BLaER1 (cell line): Measurements from ENCODE around the gene RALB.
A peak's percentile ranks its signal among the peaks of the same experiment; 100 is the strongest.

Source experiments
- H3K27ac ChIP-seq: shearing (Covaris generic); formaldehyde crosslinking; 2 replicates; pipeline ENCODE4 v1.8.1; 2022
- H3K27me3 ChIP-seq: shearing (Covaris generic); formaldehyde crosslinking; 2 replicates; pipeline ENCODE4 v1.8.1; 2022
- H3K36me3 ChIP-seq: shearing (Covaris generic); formaldehyde crosslinking; 2 replicates; pipeline ENCODE4 v1.8.1; 2022
- H3K4me1 ChIP-seq: shearing (Covaris generic); formaldehyde crosslinking; 2 replicates; pipeline ENCODE4 v1.8.1; 2022
- H3K4me2 ChIP-seq: shearing (Covaris generic); formaldehyde crosslinking; 2 replicates; pipeline ENCODE4 v1.8.1; 2022
- H3K4me3 ChIP-seq: shearing (Covaris generic); formaldehyde crosslinking; 2 replicates; pipeline ENCODE4 v1.8.1; 2022
- H3K9ac ChIP-seq: shearing (Covaris generic); formaldehyde crosslinking; 2 replicates; pipeline ENCODE4 v1.8.1; 2022
- H3K9me3 ChIP-seq: shearing (Covaris generic); formaldehyde crosslinking; 2 replicates; pipeline ENCODE4 v1.8.1; 2022
- H4K20me1 ChIP-seq: shearing (Covaris generic); formaldehyde crosslinking; 2 replicates; pipeline ENCODE4 v1.8.1; 2022
- Cebpa-rat ChIP-seq: shearing (Covaris generic); IDR thresholded peaks from 2 replicates; pipeline ENCODE4 v1.8.1; 2022

Gene RALB

GRCh38 chr2:120240901-120241429 lies 11.7 kb upstream of the RALB start:
- no peaks in the 10 kb centered on the region for H3K27me3 ChIP-seq
- H3K4me2 ChIP-seq = no peak overlapping the region
- no peak for TF ChIP-seq Cebpa-rat
- no peak overlapping the region for H3K4me3 ChIP-seq
- H3K27ac ChIP-seq = no peak overlapping the region
- no peaks in the 10 kb centered on the region for H4K20me1 ChIP-seq
- H3K36me3 ChIP-seq = no peaks in the 10 kb centered on the region
- peaks cover 36% of the 10 kb centered on the region for H3K4me1 ChIP-seq
- peaks cover 16% of the 10 kb centered on the region for H3K9me3 ChIP-seq
- no peak overlapping the region for H3K9ac ChIP-seq

DNA sequence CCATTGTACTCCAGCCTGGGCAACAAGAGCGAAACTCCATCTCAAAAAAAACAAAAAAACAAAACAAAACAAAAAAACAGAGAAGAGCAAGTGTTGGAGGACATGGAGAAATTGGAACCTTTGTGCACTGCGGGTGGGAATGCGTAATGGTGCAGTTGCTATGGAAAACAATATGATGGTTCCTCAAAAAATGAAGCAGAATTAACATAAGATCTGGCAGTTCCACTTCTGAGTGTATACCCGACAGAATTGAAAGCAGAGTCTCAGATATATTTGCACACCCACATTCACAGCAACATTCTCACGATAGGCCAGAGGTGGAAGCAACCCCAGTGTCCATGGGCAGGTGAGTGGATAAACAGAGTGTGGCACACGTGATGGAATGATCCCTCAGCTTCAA lies 11.0 kb upstream of the RALB start:
- no peaks in the 10 kb centered on the region for H3K36me3 ChIP-seq
- H3K4me2 ChIP-seq = no peak overlapping the region
- no peak overlapping the region for H3K9ac ChIP-seq
- H3K4me3 ChIP-seq = no peak overlapping the region
- 0 out of 2 replicates have a peak, but pooled peaks cover 4% of the 10 kb centered on the region for H3K27me3 ChIP-seq
- TF ChIP-seq Cebpa-rat = no peak
- H3K9me3 ChIP-seq = peaks cover 16% of the 10 kb centered on the region
- no peaks in the 10 kb centered on the region for H4K20me1 ChIP-seq
- no peak overlapping the region for H3K27ac ChIP-seq
- peaks cover 36% of the 10 kb centered on the region for H3K4me1 ChIP-seq

GRCh38 chr2:120243211-120243610 lies 9.4 kb upstream of the RALB start:
- Histone ChIP-seq H3K4me1 (peaks cover 46% of the 10 kb centered on the region), H3K27ac (no peak overlapping the region), H3K9me3 (peaks cover 16% of the 10 kb centered on the region), H3K4me3 (no peak overlapping the region), H3K4me2 (no peak overlapping the region), H3K27me3 (0 out of 2 replicates have a peak, but pooled peaks cover 10% of the 10 kb centered on the region), H4K20me1 (peaks cover 12% of the 10 kb centered on the region), H3K36me3 (no peaks in the 10 kb centered on the region), H3K9ac (no peak overlapping the region)
- no peak for TF ChIP-seq Cebpa-rat

DNA sequence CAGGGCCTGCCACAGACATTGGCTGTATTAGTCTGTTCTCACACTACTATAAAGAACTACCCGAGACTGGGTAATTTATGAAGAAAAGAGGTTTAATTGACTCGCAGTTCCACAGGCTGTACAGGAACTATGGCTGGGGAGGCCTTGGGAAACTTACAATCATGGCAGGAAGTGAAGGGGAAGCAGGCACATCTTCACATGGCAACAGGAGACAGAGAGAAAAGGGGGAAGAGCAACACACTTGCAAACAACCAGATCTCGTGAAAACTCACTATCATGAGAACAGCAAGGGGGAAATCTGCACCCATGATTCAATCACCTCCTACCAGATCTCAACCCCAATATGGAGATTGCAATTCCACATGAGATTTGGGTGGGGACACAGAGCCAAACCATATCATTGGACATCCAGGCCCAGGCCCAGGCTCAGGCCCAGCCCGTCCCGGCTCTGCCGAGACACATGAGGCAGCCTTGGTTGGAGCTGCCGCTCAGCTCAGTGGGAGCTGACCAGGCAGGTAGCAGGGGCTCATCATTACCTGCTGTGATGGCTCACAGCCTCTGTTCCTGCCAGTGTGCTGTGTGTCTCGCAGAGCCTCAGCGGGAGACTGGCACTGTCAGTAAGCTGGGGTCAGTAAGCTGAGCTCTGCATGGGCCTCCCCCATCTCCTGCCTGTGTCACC lies 8.6 kb upstream of the RALB start:
- Histone ChIP-seq H3K4me1 (peaks cover 54% of the 10 kb centered on the region), H3K9me3 (peaks cover 16% of the 10 kb centered on the region), H3K4me2 (no peak overlapping the region), H3K4me3 (no peak overlapping the region), H3K9ac (no peak overlapping the region), H3K27ac (no peak overlapping the region), H4K20me1 (peaks cover 19% of the 10 kb centered on the region), H3K27me3 (0 out of 2 replicates have a peak, but pooled peaks cover 10% of the 10 kb centered on the region), H3K36me3 (no peaks in the 10 kb centered on the region)
- no peak for TF ChIP-seq Cebpa-rat

- H3K4me3 ChIP-seq = no peak overlapping the region
- 0 out of 2 replicates have a peak, but pooled peaks cover 17% of the 10 kb centered on the region for H3K27me3 ChIP-seq
- H3K9me3 ChIP-seq = peaks cover 16% of the 10 kb centered on the region
- peak overlapping the region; percentile 86 for H3K4me2 ChIP-seq
- no peak for TF ChIP-seq Cebpa-rat
- H3K4me1 ChIP-seq = peaks cover 54% of the 10 kb centered on the region
- H4K20me1 ChIP-seq = peaks cover 25% of the 10 kb centered on the region
- no peak overlapping the region for H3K27ac ChIP-seq
- H3K36me3 ChIP-seq = no peaks in the 10 kb centered on the region
- H3K9ac ChIP-seq = no peak overlapping the region
Observed at GRCh38 chr2:120244656-120245519, 7.8 kb upstream of the RALB start.

DNA sequence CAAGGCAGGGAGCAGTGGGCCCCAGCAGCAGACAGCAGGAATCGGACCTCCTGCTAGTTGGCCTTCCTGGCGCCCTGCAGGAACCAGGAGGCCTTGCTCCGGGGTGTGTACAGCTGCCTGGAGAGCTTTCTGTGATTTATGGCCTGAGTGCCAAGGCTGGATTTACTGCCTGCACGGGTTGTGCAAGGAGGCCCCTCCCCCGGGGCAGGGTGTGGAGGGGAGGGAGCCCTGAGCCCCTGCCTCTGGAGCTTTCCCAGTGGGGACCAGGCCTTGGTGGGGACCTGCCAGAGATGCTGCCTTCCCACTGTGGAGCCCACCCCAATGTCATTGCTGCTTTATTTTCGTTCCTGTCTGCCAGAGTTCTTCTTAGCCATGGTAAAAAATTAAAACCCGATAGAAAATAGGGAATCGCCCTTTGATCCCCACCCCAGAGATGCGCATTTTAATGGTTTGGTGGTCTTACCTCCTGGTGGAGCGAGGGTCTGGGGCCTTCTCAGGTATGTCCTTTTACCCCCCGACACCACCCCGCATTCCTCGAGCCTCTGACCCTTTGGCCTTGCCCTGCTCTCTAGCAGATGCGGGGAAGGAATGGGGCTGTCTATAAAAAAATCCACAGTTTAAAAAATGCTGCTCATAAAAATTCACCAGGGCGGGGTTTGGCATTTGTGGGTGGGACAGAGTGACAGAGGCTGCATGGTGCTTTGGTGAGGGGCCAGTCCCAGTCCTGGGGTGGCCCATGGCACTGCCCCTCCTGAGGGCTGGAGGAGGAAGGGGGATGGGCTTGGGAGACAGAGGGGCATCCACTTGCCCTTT lies 6.9 kb upstream of the RALB start:
- Histone ChIP-seq H3K27ac (no peak overlapping the region), H3K4me3 (no peak overlapping the region), H3K4me1 (peaks cover 62% of the 10 kb centered on the region), H4K20me1 (peaks cover 32% of the 10 kb centered on the region), H3K9me3 (peaks cover 16% of the 10 kb centered on the region), H3K27me3 (peaks cover 23% of the 10 kb centered on the region; the same call in 1 of the 2 replicates), H3K4me2 (peak overlapping the region; percentile 86), H3K36me3 (no peaks in the 10 kb centered on the region), H3K9ac (no peak overlapping the region)
- TF ChIP-seq Cebpa-rat = no peak

GRCh38 chr2:120246546-120247300 lies 5.9 kb upstream of the RALB start:
- peaks cover 39% of the 10 kb centered on the region for H4K20me1 ChIP-seq
- TF ChIP-seq Cebpa-rat = no peak

DNA sequence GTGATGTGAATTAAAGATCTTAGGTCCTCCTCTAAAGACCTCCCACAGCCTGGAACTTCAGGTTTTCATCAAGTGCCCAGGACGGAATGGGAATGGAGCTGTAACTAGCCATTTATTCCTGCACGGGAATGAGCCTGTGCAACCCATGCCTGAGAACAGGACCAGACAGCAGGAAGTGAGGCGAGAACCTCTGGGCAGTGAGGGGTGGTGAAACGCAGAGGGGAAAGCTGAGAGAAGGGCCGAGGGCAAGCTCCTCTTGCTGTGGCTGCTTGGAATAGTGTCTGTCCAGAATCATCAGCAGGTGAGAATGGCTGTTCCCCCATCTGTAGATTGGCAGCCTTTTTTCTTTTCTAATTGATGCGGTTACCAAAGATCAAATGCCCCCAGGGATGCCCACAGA lies 4.8 kb upstream of the RALB start:
- Histone ChIP-seq H3K9me3 (peaks cover 15% of the 10 kb centered on the region), H3K36me3 (no peaks in the 10 kb centered on the region), H3K4me3 (peak overlapping the region; percentile 53), H3K27ac (no peak overlapping the region), H3K27me3 (peaks cover 28% of the 10 kb centered on the region; the same call in 1 of the 2 replicates), H4K20me1 (peaks cover 39% of the 10 kb centered on the region), H3K4me1 (peaks cover 78% of the 10 kb centered on the region), H3K4me2 (peak overlapping the region; percentile 86), H3K9ac (no peak overlapping the region)
- no peak for TF ChIP-seq Cebpa-rat

More at GRCh38 chr2:120246546-120247300, 5.9 kb upstream of the RALB start:
- Histone ChIP-seq H3K9ac (0 out of 2 replicates have a peak overlapping the region, but pooled peaks have one; percentile 3), H3K4me3 (no peak overlapping the region), H3K36me3 (no peaks in the 10 kb centered on the region), H3K27me3 (peaks cover 28% of the 10 kb centered on the region; the same call in 1 of the 2 replicates), H3K4me1 (peaks cover 71% of the 10 kb centered on the region), H3K27ac (no peak overlapping the region), H3K9me3 (peaks cover 16% of the 10 kb centered on the region), H3K4me2 (peak overlapping the region; percentile 86)
